Stimulated activated CD4-positive, alpha-beta T cell treated with anti-CD3 and anti-CD28 coated beads, TNF-alpha, amount 100 ng/mL, for 48 hours (primary cell): ENCODE data around the gene WLS.

Experiments used
- DNase-seq, 3 donors: peaks; one replicate each; pipeline ENCODE4 v3.0.0-alpha.2; 2020; ENCODE audit warnings: low read depth in 3 of 3

Gene WLS

DNA sequence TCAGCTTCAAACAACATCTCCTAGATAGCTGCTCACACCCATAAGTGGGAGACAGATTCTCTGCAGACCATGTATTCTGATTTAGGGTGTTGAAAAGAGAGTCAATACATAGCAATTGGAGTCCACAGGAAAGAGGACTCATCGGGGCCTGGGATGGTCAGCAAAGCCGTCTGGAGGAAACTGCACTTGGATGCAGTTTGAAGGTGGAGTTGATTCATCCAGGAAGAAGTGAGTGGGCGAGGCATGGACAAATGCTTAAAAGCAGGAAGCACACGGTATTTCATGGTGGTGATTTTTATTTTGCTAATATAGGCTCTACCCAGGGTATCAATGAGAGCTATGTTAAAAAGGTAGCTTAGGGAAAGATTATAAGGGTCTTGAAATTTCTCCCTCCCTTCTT, 145.1 kb downstream of the WLS start:
- no peak for DNase-seq

DNA sequence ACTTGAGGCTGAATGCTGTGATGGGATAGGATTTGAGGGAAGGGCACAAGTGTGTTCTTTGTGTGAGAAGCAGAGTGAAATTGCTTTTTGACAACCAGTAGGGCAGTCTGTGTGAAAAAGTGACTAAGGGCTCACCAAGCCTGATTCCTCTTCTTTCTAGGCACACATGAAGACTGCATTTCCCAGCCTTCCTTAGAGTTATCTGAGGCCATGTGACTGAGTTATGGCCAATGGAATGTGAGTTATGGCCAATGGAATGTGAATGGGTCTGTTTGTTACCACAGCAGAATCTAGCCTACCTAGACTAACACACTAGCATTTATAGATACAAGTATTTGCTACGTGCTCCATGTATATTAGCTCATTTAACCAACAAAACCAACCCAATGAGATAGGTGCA, 146.6 kb downstream of the WLS start:
- no peak for DNase-seq

- DNase-seq, result no peak
Observed at GRCh38 chr1:68083686-68084085, 148.6 kb downstream of the WLS start.

GRCh38 chr1:68081775-68082283, 150.5 kb downstream of the WLS start:
- no peak for DNase-seq

- no peak for DNase-seq
Observed at GRCh38 chr1:68078647-68079046, 153.7 kb downstream of the WLS start.
